Naive thymus-derived CD4-positive, alpha-beta T cell (primary cell): ENCODE results near the gene SOX5. TPM values are rescaled to one million over a fixed set of nuclear protein-coding genes. Genes with fewer than 3 reads are reported as not detected.

ENCODE experiments used
- ATAC-seq: fragments of 150-1000 bp; cut with Tn5 transposase; 2 replicates; pipeline ENCODE4 v1.10.0; 2021; ENCODE audit warnings: mild to moderate bottlenecking, moderate library complexity
- CTCF ChIA-PET: fragments of 350-600 bp; sonication (Branson Sonifier 250); formaldehyde crosslinking; loops from one replicate; lab custom pipeline; 2021; ENCODE audit warnings: antibody characterized with exemption; lab: Charles Lee
- POLR2A ChIA-PET: fragments of 350-600 bp; sonication (Branson Sonifier 250); formaldehyde crosslinking; loops from one replicate; lab custom pipeline; 2021; ENCODE audit warnings: antibody characterized with exemption, inconsistent platforms; lab: Charles Lee
- DNase-seq, 9 donors: peaks; one replicate each; pipeline versions ENCODE4 v3.0.0 to v3.0.0-alpha.2; 2020 to 2022; ENCODE audit warnings: mixed read lengths in 1 of 9
- H3K27ac ChIP-seq: one replicate; pipeline ENCODE4 v1.7.0; 2013; ENCODE audit warnings: mild to moderate bottlenecking, low read depth, low read length, moderate library complexity
- H3K27me3 ChIP-seq, 2 donors: one replicate each; pipeline ENCODE4 v1.7.0; 2013; ENCODE audit warnings: low read length in 2 of 2, mild to moderate bottlenecking in 2 of 2, moderate library complexity in 2 of 2; ENCODE audit not compliant: control insufficient read depth in 2 of 2, insufficient read depth in 2 of 2
- H3K36me3 ChIP-seq, 3 experiments: 1 replicate in 2 of 3; 2 replicates in 1 of 3; pipeline ENCODE4 v1.7.0; 2013; ENCODE audit warnings: low read length in 3 of 3, mild to moderate bottlenecking in 3 of 3, moderate library complexity in 1 of 3; ENCODE audit not compliant: insufficient read depth in 3 of 3, control insufficient read depth in 2 of 3
- H3K4me1 ChIP-seq, 2 donors: one replicate each; pipeline ENCODE4 v1.7.0; 2013; ENCODE audit warnings: low read length in 2 of 2, mild to moderate bottlenecking in 2 of 2, moderate library complexity in 1 of 2; ENCODE audit not compliant: control insufficient read depth in 2 of 2, insufficient read depth in 2 of 2
- H3K4me3 ChIP-seq: 2 replicates; pipeline ENCODE4 v1.7.0; 2013; ENCODE audit warnings: mild to moderate bottlenecking, low read length
- H3K9me3 ChIP-seq, 3 experiments: 1 replicate in 2 of 3; 2 replicates in 1 of 3; pipeline ENCODE4 v1.7.0; 2013; ENCODE audit warnings: low read length in 3 of 3; ENCODE audit not compliant: control insufficient read depth in 2 of 3
- H3K27ac Mint-ChIP-seq, 9 donors: one replicate each; pipeline ENCODE4 v1.8.0; 2020 to 2022; ENCODE audit warnings: mixed read lengths in 9 of 9, mild to moderate bottlenecking in 8 of 9, moderate library complexity in 5 of 9, inconsistent platforms in 2 of 9
- H3K27me3 Mint-ChIP-seq, 5 donors: one replicate each; pipeline ENCODE4 v1.8.0; 2021 to 2022; ENCODE audit warnings: mixed read lengths in 5 of 5, mild to moderate bottlenecking in 1 of 5
- H3K36me3 Mint-ChIP-seq, 5 donors: one replicate each; pipeline ENCODE4 v1.8.0; 2020 to 2022; ENCODE audit warnings: mixed read lengths in 5 of 5, mild to moderate bottlenecking in 3 of 5, inconsistent platforms in 1 of 5
- H3K4me1 Mint-ChIP-seq, 7 donors: one replicate each; pipeline ENCODE4 v1.8.0; 2020 to 2022; ENCODE audit warnings: mixed read lengths in 7 of 7, mild to moderate bottlenecking in 3 of 7, inconsistent platforms in 1 of 7
- H3K4me3 Mint-ChIP-seq, 10 donors: one replicate each; pipeline ENCODE4 v1.8.0; 2020 to 2022; ENCODE audit warnings: mild to moderate bottlenecking in 10 of 10, mixed read lengths in 10 of 10, moderate library complexity in 6 of 10, inconsistent platforms in 2 of 10
- H3K9me3 Mint-ChIP-seq, 11 donors: one replicate each; pipeline ENCODE4 v1.8.0; 2020 to 2022; ENCODE audit warnings: mixed read lengths in 11 of 11, mild to moderate bottlenecking in 4 of 11, inconsistent platforms in 1 of 11, moderate library complexity in 1 of 11
- intact Hi-C, 2 donors: fragments of 100-400 bp; cut with micrococcal nuclease; formaldehyde crosslinking; loops; one replicate each; pipeline ENCODE4 v1.15.1; 2023
- polyA plus RNA-seq, 2 donors: library from polyadenylated mRNA; unstranded; fragments of 300-500 nt; fragmentation: Illumina TruSeq; gene quantifications; one replicate each; pipeline ENCODE4 v1.2.3, GENCODE V29; 2021
- total RNA-seq, 6 experiments: library from RNA in 5 of 6; stranded (reverse) in 5 of 6; gene quantifications; 1 replicate in 5 of 6; 2 replicates in 1 of 6; pipeline ENCODE4 v1.2.3 and lab custom pipeline; 2021 to 2026

The SOX5 gene
- total and polyA plus RNA-seq, 7 experiments from 2014 or later = 0.05 TPM; not detected in 6

DNA sequence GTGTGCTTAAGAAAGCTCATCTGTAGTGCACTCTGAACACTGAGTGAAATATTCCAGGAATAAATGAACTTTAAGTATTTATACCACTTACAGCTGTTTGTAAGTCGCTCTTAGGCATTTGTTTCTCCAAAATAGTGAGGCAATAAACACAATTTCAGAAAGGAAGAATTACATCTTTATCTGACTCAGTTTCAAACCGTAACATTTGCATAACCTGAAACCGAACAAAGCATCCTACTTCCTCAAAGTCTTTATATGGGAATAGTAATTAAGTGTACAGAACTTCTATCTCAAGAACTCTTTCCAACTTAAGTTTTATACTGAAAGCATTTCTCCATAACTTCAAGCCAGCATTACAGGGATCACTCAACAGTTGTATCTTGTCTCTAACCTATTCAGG lies 58.4 kb downstream of the SOX5 start:
- H3K36me3 ChIP-seq = no peaks in the 10 kb centered on the region
- Mint-ChIP-seq H3K27ac (no peak overlapping the region), H3K4me3 (no peak overlapping the region), H3K4me1 (no peaks in the 10 kb centered on the region), H3K27me3 (no peaks in the 10 kb centered on the region), H3K36me3 (no peaks in the 10 kb centered on the region), H3K9me3 (peaks cover 0 to 5% (median 0%) of the 10 kb centered on the region in 11 donors)
- ATAC-seq = no peak
- no peaks in the 10 kb centered on the region for H3K9me3 ChIP-seq
- ChIA-PET POLR2A (no interaction called here), CTCF (no interaction called here)
- H3K4me3 ChIP-seq = no peak overlapping the region
- H3K4me1 ChIP-seq = no peaks in the 10 kb centered on the region
- no peak for DNase-seq
- H3K27ac ChIP-seq = no peak overlapping the region
- no peaks in the 10 kb centered on the region for H3K27me3 ChIP-seq
- intact Hi-C loops = no loop called here

DNA sequence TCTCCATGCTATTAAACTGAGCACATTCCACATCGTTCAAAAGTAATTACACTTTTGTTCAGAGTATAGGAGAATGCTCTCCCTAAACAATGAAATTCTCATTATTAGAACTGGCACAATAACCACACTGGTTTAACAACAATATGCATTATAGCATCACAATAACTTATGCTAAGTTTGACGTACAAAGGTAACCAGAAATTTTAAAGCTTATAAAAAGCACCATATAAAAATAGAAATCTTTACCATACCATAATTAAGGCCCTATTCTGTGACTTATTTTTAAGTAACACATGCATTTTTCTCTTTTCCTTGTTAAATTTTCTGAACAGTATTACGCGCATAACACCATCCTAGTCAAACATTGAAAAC lies 60.4 kb downstream of the SOX5 start:
- Histone ChIP-seq H3K27ac (no peak overlapping the region), H3K4me1 (no peaks in the 10 kb centered on the region), H3K27me3 (no peaks in the 10 kb centered on the region), H3K4me3 (no peak overlapping the region), H3K36me3 (no peaks in the 10 kb centered on the region), H3K9me3 (no peaks in the 10 kb centered on the region)
- Mint-ChIP-seq H3K27ac (no peak overlapping the region), H3K27me3 (no peaks in the 10 kb centered on the region), H3K9me3 (peaks cover 0 to 5% (median 0%) of the 10 kb centered on the region in 11 donors), H3K36me3 (no peaks in the 10 kb centered on the region), H3K4me3 (no peak overlapping the region), H3K4me1 (no peaks in the 10 kb centered on the region)
- no peak for DNase-seq
- ChIA-PET POLR2A (no interaction called here), CTCF (no interaction called here)
- intact Hi-C loops = no loop called here
- ATAC-seq = no peak

DNA sequence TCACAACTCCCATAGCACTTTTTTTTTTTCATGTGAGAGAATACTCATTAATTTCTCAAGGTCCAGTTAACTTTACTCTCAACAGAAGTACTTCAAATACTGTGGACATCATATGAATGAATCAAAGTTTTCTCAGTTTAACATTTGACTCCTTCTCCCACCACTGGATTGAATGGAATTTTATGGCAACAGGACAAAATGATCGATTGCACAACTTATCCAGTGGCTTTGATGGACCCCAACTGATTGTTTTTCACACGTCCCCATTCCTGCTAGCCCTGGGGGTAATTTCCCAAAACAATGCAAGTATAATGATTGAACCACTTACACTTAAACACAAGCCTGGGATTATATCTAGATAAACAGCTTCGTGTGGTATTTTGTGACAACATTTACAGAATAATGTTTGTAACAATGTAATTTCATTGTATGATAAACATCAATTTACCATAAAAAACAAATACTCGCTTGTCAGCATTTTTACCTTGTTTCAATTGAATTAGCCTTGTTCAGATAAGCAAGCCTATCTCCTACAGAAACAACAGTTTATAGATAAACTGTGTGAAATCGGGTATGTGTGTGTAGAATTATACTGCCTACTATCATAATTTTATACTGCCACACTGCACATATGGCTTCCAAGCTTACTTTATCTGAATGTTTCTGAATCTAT lies 60.9 kb downstream of the SOX5 start:
- Mint-ChIP-seq H3K27me3 (no peaks in the 10 kb centered on the region), H3K9me3 (peaks cover 0 to 5% (median 0%) of the 10 kb centered on the region in 11 donors), H3K27ac (no peak overlapping the region), H3K4me3 (no peak overlapping the region), H3K36me3 (no peaks in the 10 kb centered on the region), H3K4me1 (no peaks in the 10 kb centered on the region)
- no peaks in the 10 kb centered on the region for H3K4me1 ChIP-seq
- no peaks in the 10 kb centered on the region for H3K36me3 ChIP-seq
- CTCF ChIA-PET = no interaction called here
- POLR2A ChIA-PET = no interaction called here
- H3K27ac ChIP-seq = no peak overlapping the region
- DNase-seq = no peak
- H3K27me3 ChIP-seq = no peaks in the 10 kb centered on the region
- ATAC-seq = no peak
- H3K9me3 ChIP-seq = no peaks in the 10 kb centered on the region
- no peak overlapping the region for H3K4me3 ChIP-seq
- intact Hi-C loops = no loop called here

DNA sequence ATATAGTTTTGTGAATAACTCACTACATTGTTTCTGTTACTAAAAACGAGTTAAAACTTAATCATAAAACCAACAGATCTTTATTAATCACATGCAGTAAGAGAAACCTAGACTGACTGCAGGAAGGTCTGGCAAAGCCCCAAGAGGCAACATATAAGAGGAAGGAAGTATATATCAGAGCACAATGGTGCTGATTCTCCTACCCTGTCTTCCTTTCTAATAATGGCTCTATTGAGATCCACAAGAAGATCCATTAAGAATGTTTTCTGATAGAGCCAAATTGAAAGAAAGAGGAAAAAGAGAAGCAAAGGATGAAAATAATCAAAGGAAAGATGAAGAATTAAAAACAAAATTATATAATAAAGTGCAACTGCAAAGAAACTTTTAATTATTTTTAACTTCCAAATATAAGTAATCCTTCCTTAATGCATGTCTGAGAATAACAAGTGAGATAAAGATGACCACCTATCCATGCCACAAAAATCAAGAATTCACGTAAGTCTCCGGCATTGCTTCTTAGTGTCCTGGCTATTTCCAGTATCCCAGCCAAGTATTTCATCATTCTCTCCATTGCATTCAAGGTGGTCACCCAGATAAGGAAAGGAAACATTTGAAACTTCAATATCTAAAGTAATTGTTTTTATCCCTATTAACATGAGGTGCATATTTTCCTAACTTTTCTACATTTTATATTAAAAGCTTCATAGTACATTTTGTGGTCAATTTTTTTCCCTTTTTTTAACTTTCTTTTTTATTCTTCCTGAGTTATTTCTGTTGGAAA lies 62.2 kb downstream of the SOX5 start:
- CTCF ChIA-PET = no interaction called here

DNA sequence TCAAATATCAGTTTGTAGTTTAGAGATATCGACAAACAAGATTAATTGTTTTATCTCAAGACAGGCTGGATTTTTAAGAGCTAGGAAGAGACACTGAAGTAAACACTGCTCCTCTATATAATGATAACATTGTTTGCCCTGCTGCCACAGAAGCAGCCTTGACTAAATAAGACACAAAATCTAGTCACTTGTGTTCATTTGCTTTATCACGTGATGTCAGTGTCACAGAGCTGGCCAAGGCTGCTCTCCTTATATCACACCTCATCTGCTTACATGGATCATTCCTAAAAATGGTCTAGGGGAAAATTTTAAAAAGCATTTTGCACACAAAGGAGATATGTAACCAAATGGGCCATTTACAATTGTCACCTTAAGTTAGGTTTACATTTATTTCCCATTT lies 64.1 kb downstream of the SOX5 start:
- DNase-seq = no peak
- Mint-ChIP-seq H3K4me3 (no peak overlapping the region), H3K36me3 (no peaks in the 10 kb centered on the region), H3K4me1 (no peaks in the 10 kb centered on the region), H3K27me3 (no peaks in the 10 kb centered on the region), H3K27ac (no peak overlapping the region), H3K9me3 (peaks cover 0 to 5% (median 0%) of the 10 kb centered on the region in 11 donors)
- no peak overlapping the region for H3K27ac ChIP-seq
- POLR2A ChIA-PET = no interaction called here
- no peaks in the 10 kb centered on the region for H3K36me3 ChIP-seq
- no peaks in the 10 kb centered on the region for H3K4me1 ChIP-seq
- no peak for ATAC-seq
- H3K9me3 ChIP-seq = no peaks in the 10 kb centered on the region
- no peaks in the 10 kb centered on the region for H3K27me3 ChIP-seq
- intact Hi-C loops = no loop called here
- CTCF ChIA-PET = no interaction called here
- H3K4me3 ChIP-seq = no peak overlapping the region

More for the DNA sequence above, 62.2 kb downstream of the SOX5 start:
- Mint-ChIP-seq H3K27ac (no peak overlapping the region), H3K4me1 (no peaks in the 10 kb centered on the region), H3K4me3 (no peak overlapping the region), H3K36me3 (no peaks in the 10 kb centered on the region), H3K9me3 (peaks cover 0 to 5% (median 0%) of the 10 kb centered on the region in 11 donors), H3K27me3 (no peaks in the 10 kb centered on the region)
- H3K36me3 ChIP-seq = no peaks in the 10 kb centered on the region
- DNase-seq (no peak), ATAC-seq (no peak)
- no peaks in the 10 kb centered on the region for H3K4me1 ChIP-seq
- H3K27me3 ChIP-seq = no peaks in the 10 kb centered on the region
- POLR2A ChIA-PET = no interaction called here
- no peak overlapping the region for H3K27ac ChIP-seq
- no peaks in the 10 kb centered on the region for H3K9me3 ChIP-seq
- no peak overlapping the region for H3K4me3 ChIP-seq
- intact Hi-C loops = no loop called here

DNA sequence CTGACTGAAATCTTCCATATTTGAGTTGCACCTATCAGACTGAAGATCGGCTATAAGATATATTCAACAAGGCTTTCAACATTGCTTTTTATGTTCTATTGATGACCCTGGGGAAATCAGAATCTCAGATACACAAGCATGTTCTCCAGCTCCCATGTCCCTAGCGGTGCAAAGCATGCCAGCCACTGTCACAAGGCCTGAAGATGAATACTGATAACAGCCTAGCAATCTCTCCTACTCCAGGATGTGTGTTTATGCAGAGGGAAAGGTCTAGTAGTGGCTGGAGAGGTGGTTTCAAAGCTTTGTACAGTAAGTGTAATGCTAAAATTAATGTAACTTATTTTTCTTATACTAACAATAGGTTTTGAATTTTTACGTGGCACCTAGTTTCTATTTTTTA lies 64.6 kb downstream of the SOX5 start:
- no peak for ATAC-seq
- H3K27ac Mint-ChIP-seq = no peak overlapping the region

DNA sequence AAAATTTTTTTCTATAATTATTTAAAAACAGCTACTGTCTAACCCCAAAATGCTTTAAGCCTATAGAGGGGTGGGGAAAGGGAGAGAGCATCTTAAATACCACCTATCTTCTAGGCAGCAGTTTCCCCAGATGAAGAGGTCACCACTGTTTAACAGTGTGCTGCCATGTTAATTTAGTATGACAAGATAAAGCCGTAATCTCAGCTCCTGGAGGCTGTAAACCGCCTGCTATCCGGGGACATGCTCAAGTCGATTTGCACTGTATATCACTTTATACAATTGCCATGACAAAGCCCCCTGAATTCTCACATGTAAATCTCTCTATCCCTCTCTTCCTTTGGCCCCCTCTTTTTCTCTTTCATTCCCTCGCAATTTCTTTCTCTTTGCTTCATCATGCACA lies 68.5 kb downstream of the SOX5 start:
- no peaks in the 10 kb centered on the region for H3K9me3 ChIP-seq
- no peak for ATAC-seq
- Mint-ChIP-seq H3K27ac (no peak overlapping the region), H3K36me3 (no peaks in the 10 kb centered on the region), H3K4me1 (no peaks in the 10 kb centered on the region), H3K9me3 (peaks cover 0 to 3% (median 0%) of the 10 kb centered on the region in 11 donors), H3K4me3 (no peak overlapping the region), H3K27me3 (no peaks in the 10 kb centered on the region)
- intact Hi-C loops = no loop called here
- no peak overlapping the region for H3K4me3 ChIP-seq
- POLR2A ChIA-PET = no interaction called here
- no peak for DNase-seq
- H3K27ac ChIP-seq = no peak overlapping the region
- no peaks in the 10 kb centered on the region for H3K4me1 ChIP-seq
- CTCF ChIA-PET = no interaction called here
- no peaks in the 10 kb centered on the region for H3K27me3 ChIP-seq
- no peaks in the 10 kb centered on the region for H3K36me3 ChIP-seq

More for the DNA sequence above, 64.6 kb downstream of the SOX5 start:
- peaks cover 0 to 5% (median 0%) of the 10 kb centered on the region in 11 donors for H3K9me3 Mint-ChIP-seq
- Histone ChIP-seq H3K9me3 (no peaks in the 10 kb centered on the region), H3K27me3 (no peaks in the 10 kb centered on the region), H3K4me1 (no peaks in the 10 kb centered on the region), H3K4me3 (no peak overlapping the region), H3K27ac (no peak overlapping the region), H3K36me3 (no peaks in the 10 kb centered on the region)
- H3K36me3 Mint-ChIP-seq = no peaks in the 10 kb centered on the region
- CTCF ChIA-PET = no interaction called here
- no peaks in the 10 kb centered on the region for H3K4me1 Mint-ChIP-seq
- no peaks in the 10 kb centered on the region for H3K27me3 Mint-ChIP-seq
- POLR2A ChIA-PET = no interaction called here
- intact Hi-C loops = no loop called here
- DNase-seq = no peak
- no peak overlapping the region for H3K4me3 Mint-ChIP-seq
